Coronary artery (tissue), 2 donors: ENCODE results near the gene NBPF4.
"Not testable (repeated sequence)": the region's sequence is repeated elsewhere in the genome, so short reads cannot be mapped to it uniquely, and the experiment has no call there.

Experiments
- DNase-seq: peaks from one replicate; pipeline ENCODE4 v3.0.0-alpha.2; 2017; ENCODE audit warnings: low spot score
- H3K27ac ChIP-seq, 2 donors: fragments of 200-600 bp; sonication (generic); one replicate each; pipeline ENCODE4 v1.5.1; 2016 to 2019
- H3K4me3 ChIP-seq: fragments of 200-600 bp; sonication (generic); 2 replicates; pipeline ENCODE4 v1.5.1; 2016; ENCODE audit warnings: mild to moderate bottlenecking, moderate library complexity
- CTCF ChIP-seq: fragments of 200-600 bp; sonication (generic); IDR thresholded peaks from one replicate; pipeline ENCODE4 v1.5.1; 2019; ENCODE audit warnings: antibody characterized with exemption

Gene NBPF4

DNA sequence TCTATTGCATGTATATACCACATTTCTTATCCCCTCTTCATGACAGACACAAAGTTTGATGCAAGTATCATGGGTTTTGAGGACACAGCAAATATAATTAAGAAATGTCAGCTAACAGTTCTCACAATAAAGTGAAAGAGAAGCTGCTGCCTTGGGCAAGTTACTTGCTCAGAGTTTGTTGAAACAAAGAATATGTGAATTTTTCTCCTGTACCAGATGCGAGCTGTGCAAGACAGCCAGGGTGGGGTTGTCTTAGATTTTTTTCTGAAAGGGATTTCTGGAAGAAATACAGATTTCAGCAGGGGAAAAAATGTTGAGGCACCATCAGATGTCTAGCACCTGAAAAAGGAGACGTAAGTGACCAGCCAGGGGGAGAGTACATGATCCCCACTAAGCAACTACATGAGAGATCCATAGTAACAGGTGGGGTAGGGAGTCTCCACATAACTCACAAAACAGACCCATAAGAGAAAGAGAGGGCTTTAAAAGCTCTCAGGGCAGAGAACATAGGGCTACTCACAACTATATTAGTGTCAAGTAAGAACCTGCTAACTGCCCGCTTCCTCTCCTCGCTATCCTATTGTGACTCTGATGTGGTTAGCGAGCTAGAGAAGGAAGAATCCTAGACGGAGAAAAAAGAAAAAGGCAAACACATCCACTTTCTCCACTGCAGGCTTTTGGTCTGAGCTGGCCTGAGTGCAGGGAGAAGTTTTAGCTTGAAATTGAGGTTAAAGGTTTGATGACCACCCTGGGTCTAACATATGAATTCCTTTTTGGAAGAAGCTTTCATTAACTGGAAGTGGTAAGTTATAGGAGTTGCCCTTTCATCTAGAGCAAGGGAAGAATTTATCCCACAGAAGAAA is 27.6 kb downstream of the NBPF4 start:
- not testable (repeated sequence) for DNase-seq, H3K4me3 ChIP-seq, H3K27ac ChIP-seq

- H3K4me3 ChIP-seq, H3K27ac ChIP-seq, DNase-seq: not testable (repeated sequence)
These were observed 29.0 kb downstream of the NBPF4 start for GRCh38 chr1:108214641-108215465.

- no peak overlapping the region for H3K27ac ChIP-seq
- DNase-seq: no peak
- no peak overlapping the region for H3K4me3 ChIP-seq
- TF ChIP-seq CTCF: no peak
These were observed 32.9 kb downstream of the NBPF4 start for GRCh38 chr1:108211014-108211413.

GRCh38 chr1:108209456-108210108 is 34.3 kb downstream of the NBPF4 start:
- TF ChIP-seq CTCF: no peak
- H3K27ac ChIP-seq: no peak overlapping the region

GRCh38 chr1:108208724-108209446 is 35.0 kb downstream of the NBPF4 start:
- no peak overlapping the region for H3K4me3 ChIP-seq
- peak; percentile 59 for DNase-seq
- TF ChIP-seq CTCF: no peak
- no peak overlapping the region for H3K27ac ChIP-seq

More at GRCh38 chr1:108209456-108210108, 34.3 kb downstream of the NBPF4 start:
- no peak overlapping the region for H3K4me3 ChIP-seq
- DNase-seq: no peak

GRCh38 chr1:108203582-108203981 is 40.3 kb downstream of the NBPF4 start:
- not testable (repeated sequence) for H3K27ac ChIP-seq, H3K4me3 ChIP-seq, DNase-seq

DNA sequence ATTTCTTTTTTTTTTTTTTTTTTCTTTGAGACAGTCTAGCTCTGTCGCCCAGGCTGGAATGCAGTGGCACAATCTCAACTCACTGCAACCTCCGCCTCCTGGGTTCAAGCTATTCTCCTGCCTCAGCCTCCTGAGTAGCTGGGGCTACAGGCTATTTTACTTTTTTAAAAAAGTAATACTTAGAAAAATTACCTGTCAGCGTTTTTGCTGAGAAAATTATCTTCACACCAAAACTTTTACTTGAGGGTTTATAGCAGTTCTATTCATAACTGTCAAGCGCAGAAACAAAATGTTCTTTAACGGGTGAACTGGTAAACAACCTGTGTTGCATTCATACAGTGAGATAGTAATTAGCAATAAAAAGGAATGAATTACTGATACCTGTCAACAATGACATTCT is 42.2 kb downstream of the NBPF4 start:
- no peak for TF ChIP-seq CTCF
- DNase-seq: no peak
- no peak overlapping the region for H3K27ac ChIP-seq
- H3K4me3 ChIP-seq: no peak overlapping the region

DNA sequence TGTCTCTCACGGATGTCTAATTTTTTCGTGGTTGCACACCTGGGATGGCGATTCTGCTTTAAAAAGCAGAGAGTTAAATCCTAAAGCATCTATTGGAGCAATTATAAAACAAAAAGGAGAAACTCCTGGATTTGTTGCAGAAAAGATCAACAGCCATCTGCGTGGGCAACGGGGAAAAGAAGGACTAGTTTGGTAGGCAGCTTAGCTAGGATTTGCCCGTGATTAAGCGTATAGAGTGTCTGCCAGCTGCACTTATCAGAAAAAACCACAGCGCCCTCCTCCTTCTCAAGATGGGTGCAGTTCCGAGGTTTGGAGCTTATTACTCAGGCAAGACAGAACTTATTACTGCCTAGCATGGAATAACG is 43.2 kb downstream of the NBPF4 start:
- H3K4me3 ChIP-seq: peak overlapping the region; percentile 88
- H3K27ac ChIP-seq: peak overlapping the region; percentile 93
- peak; percentile 74 for DNase-seq
- no peak for TF ChIP-seq CTCF
